NCI-H345 treated with DMSO at 0.1 percent for 48 hours (cell line): ENCODE measurements around the gene ABCD1.
"Not testable (repeated sequence)": the region's sequence is repeated elsewhere in the genome, so short reads cannot be mapped to it uniquely, and the experiment has no call there.

Experiments used
- DNase-seq: peaks from one replicate; lab custom pipeline; 2025; ENCODE audit not compliant: unreplicated experiment; lab: John Stamatoyannopoulos, UW

Gene ABCD1

GRCh38 chrX:153733651-153734240 lies 9.1 kb downstream of the ABCD1 start:
- no peak for DNase-seq

GRCh38 chrX:153734871-153735270 lies 10.2 kb downstream of the ABCD1 start:
- no peak for DNase-seq

GRCh38 chrX:153735274-153735673 lies 10.6 kb downstream of the ABCD1 start:
- DNase-seq: no peak

GRCh38 chrX:153736071-153736820 lies 11.6 kb downstream of the ABCD1 start:
- no peak for DNase-seq

- no peak for DNase-seq
Observed at GRCh38 chrX:153736871-153737441, 12.3 kb downstream of the ABCD1 start.

GRCh38 chrX:153738056-153738605 lies 13.5 kb downstream of the ABCD1 start:
- DNase-seq: no peak

- no peak for DNase-seq
Observed at GRCh38 chrX:153739754-153740486, 15.3 kb downstream of the ABCD1 start.

- DNase-seq: no peak
Observed at GRCh38 chrX:153740631-153741222, 16.1 kb downstream of the ABCD1 start.

GRCh38 chrX:153741446-153741845 lies 16.8 kb downstream of the ABCD1 start:
- no peak for DNase-seq

- not testable (repeated sequence) for DNase-seq
Observed at GRCh38 chrX:153742111-153742510, 17.5 kb downstream of the ABCD1 start.

- DNase-seq: not testable (repeated sequence)
Observed at GRCh38 chrX:153742796-153743467, 18.3 kb downstream of the ABCD1 start.

- DNase-seq: not testable (repeated sequence)
Observed at GRCh38 chrX:153743468-153744209, 19.0 kb downstream of the ABCD1 start.

- DNase-seq: no peak
Observed at GRCh38 chrX:153744210-153745066, 19.8 kb downstream of the ABCD1 start.

GRCh38 chrX:153745067-153745433 lies 20.4 kb downstream of the ABCD1 start:
- not testable (repeated sequence) for DNase-seq

- DNase-seq: no peak
Observed at GRCh38 chrX:153746359-153746758, 21.7 kb downstream of the ABCD1 start.

- DNase-seq: not testable (repeated sequence)
Observed at GRCh38 chrX:153746991-153747390, 22.3 kb downstream of the ABCD1 start.

- not testable (repeated sequence) for DNase-seq
Observed at GRCh38 chrX:153749017-153749416, 24.4 kb downstream of the ABCD1 start.

GRCh38 chrX:153750127-153750774 lies 25.6 kb downstream of the ABCD1 start:
- DNase-seq: no peak
